Measurements from ENCODE around the gene ETFRF1.

Gene ETFRF1, protein sequence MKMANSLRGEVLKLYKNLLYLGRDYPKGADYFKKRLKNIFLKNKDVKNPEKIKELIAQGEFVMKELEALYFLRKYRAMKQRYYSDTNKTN

DNA sequence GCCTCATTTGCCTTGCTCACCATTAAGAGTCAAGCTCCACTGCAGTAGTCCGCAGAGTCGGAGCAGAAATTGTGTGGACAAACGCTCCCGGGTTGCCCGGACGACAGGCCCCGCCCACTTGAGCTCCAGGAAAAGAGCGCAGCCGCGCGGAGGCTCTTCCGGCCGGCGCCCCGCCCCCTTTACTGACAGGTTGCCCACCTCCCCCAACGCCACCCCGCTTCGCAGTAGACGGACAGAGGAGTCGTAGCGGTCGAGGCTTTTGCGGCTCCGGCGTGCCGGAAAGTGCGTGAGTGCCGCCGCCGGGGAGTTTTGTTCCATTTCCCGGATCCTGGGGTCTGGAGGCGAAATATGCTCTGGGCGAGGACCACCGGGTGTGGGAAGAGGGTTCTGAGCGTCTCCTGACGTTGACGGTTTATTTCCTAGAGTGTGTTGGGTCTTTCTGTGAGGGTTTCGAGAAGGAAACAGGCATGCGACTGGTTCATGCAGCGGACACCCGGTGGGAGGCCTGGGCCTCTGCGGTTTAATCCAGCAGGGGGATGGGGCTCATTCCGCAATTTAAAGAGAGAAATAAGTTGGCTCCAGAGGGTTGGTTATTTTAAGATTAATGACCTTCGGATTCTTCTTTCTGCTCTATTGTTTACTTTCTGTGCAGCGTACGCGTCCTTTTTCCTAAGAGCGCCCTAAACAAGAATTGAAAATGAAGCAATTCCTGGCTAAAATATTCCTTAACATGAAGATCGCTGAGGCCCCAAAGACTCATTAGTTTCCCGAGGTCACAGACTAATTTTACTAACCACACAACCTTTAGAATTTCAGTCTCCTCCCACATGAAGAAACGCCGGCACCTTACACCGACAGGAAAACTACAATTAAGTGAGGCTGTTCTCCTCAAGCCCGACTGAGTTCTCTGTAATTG lies at the start of gene ETFRF1, which contains the start of gene DNAI7:
Gene ETFRF1 (plus strand): TSS at position 182 of the 916 bp plus-strand sequence. CDS start 8,720 bp downstream, outside the sequence.
Gene DNAI7 (minus strand): TSS at position 105 of the 916 bp plus-strand sequence. CDS start 82 bp downstream, at position 23.
- DNase-seq (ENCODE audit: low read depth): peak; percentile 98

DNA sequence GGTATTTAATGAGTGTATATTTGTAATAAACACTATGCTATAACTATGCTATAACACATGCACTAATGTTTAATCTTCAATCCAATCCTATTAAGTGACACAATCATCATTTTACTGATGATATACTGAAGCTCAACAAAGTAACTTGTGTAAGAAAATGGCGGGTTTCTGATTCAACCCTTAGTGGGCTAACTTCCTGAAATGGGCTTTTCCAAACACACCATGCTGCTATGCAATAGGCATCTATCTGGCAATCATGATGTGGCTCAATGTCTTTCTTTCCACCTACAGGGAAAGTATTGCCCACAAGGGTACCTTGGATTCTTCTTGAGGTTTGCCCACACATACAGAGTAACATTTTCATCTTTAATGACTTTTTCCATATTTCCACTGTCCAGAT lies 48.4 kb upstream of the ETFRF1 start:
- no peak for DNase-seq (ENCODE audit: low read depth)

DNA sequence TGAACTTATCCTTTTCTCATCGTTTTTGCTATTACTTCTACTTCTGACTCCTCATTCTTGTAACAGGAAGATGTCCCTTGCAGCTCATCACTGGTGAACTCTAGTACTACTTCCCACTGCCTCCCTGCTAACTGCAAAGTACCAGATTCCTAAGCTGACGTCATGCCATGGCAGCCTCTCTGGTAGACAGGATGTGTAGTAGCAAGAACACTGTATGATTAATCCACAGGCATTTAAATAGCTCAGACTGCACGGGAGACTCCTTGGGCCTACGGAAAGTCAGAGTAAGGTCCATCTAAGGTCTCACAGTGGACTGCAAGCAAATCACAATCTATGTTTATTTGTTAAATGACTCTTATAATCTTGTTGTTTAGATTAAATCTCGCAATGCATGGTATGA lies 43.6 kb upstream of the ETFRF1 start:
- DNase-seq (ENCODE audit: low read depth): peak; percentile 96

DNA sequence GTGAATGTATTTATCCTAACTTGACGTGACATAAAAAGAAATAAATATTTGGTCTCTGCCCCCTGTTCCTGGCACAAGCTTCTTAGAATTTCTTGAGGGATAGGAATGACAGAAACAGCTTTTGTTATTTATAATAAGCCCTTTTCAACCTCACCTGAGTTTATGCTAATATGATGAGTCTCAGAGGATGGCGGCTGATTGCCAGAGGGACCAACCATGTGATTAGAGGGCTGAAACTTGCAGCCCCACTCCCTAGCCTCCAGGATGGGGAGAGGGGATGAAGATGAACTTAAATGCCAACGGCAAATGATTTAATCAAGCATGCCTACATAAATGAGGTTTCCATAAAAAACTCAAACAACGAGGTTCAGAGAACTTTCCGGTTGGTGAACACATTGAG lies 43.0 kb upstream of the ETFRF1 start:
- no peak for DNase-seq (ENCODE audit: low read depth)

DNA sequence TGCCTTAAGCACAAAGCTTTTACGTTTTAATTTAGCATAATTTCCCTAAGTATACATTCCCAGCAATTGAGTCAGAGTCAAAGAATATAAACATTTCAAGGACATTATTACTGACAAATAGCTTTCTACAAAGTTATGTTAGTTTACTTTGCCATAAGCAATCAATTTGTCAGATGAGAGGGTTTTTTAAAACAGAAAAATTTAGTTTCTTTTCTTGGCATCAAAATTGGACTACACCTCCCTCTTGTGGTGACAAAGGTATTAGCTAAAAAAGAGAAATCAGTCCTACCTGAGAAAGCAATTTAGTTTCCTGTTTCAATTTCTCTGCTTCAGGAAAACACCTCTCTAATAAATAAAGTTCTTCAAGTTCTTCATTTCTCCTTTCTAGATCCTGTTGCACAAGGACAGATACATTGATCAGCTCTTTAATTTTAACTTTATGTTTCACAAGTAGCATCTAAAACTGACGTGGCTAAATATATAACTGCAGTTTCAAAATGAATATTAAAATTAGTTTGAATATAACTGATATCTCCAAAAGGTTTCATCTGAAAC lies 39.9 kb upstream of the ETFRF1 start:
- DNase-seq (ENCODE audit: low read depth): peak; percentile 77

DNA sequence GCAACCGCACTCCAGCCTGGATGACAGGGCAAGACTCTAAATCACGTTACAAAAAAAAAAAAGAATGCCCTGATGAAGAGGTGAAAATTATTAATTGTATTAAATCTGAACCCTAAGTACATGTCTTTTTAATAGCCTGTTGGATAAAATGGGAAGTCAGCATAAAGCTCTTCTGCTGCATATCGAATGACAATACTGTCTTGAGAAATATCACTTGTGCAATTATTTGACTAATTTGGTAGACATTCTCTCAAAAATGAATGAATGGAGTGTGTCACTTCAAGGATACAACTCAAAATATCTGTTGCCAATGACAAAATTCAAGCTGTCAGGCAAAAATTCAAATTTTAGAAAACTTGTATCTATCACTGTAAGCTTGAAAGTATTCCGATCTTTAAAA lies 39.0 kb upstream of the ETFRF1 start:
- no peak for DNase-seq (ENCODE audit: low read depth)

DNA sequence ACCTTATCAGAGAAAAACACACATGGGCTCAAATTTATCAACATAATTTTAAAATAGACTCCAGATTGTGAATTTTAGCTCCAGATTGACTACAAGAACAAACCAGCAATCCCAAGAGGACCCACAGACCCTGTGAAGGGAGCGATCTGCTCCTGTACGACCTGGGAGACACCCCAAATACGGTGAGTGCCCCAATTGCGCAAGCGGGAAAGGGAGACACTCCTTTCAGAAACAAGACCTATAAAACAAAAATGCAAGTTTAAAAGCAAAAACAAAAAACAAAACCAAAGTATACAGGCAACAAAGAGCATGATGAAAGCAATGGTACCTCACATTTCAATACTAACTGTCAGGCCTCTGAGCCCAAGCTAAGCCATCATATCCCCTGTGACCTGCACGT lies 32.2 kb upstream of the ETFRF1 start:
- no peak for DNase-seq (ENCODE audit: low read depth)

DNA sequence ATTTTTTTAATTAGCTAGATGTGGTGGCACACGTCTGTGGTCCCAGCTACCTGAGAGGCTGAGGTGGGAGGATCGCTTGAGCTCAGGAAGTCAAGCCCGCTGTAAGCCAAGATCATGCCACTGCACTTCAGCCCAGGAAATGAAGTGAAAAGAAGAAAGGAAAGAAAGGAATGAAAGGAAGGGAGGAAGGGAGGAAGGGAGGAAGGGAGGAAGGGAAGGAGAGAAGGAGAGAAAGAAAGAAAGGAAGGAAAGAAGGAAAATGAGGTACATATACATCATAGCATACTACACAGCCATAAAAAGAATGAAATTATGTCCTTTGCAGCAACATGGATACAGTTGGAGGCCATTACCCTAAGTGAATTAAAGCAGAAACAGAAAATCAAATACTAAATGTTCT lies 12.3 kb upstream of the ETFRF1 start:
- DNase-seq (ENCODE audit: low read depth): no peak

DNA sequence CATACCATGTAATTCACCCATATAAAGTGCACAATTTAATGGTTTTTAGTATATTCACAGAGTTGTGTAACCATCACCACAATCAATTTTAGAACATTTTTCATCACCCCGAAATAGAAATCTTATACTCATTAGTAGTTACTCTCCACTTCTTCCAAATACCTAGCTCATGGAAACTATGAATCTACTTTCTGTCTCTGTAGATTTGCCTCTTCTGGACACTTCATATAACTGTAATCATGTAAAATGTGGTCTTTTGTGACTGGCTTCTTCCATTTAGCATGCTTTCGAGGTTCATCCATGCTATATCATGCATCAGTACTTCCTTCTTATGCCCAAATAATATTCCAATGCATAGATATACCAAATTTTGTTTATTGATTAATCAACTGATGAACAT lies 10.9 kb upstream of the ETFRF1 start:
- no peak for DNase-seq (ENCODE audit: low read depth)

DNA sequence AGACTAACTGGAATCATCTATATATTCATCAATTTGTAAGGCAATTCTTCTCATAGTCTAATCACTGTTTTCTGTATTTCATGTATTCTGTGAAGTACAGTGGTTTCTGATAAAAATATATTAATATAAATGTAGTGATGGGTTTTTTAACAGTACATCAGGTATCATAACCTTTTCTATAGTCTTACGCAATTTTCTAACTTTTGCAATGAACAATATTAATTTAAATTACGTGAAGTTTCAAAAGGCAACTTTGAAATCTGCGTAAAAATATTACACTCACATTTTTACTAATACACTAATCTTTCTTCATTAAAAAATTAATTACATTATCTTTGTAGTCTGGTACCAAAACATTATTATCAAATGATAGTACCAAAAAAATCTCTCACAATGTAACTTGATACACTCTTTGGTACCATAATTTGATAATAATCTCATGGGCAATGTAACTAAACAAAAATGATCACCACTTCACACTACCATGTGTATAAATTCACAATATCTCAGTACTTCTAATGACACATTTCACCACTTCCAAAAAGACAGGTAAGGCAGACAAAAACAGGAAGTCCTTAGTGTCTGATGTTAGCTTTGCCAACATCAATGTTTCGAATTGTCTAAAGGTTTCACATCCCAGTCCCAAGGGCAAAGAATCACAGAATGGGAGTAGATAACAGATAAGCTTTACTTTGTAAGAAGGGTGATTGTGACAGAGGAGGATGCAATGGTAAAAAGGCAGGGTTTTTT lies 8.8 kb upstream of the ETFRF1 start:
- no peak for DNase-seq (ENCODE audit: low read depth)

DNA sequence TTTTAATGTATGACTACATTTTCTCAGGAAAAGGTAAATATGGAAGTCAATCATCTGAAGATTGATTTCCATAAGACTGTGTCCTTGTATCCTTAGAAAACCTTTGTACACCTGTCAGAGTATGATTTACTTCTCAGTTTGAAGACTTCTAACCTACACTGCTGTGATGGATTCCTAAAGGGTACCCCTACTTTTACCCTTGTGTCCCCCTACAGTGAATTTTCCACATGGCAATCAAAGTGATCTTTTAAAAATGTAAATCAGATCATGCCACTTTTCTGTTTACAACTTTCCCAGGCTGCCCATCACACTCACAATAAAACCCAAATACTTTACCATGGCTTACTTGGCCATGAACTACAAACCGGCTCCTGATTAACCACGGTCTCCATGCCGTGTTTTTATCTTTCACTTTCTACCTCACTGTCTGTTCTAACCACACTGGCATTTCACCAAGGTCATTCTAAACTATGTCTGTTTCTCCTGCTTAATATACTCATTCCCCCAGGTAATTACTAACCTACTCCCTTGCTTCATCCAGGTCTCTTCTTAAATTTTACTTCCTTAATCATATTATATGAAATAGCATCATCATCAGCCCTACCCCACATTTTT lies 8.1 kb upstream of the ETFRF1 start:
- DNase-seq (ENCODE audit: low read depth): peak; percentile 11

DNA sequence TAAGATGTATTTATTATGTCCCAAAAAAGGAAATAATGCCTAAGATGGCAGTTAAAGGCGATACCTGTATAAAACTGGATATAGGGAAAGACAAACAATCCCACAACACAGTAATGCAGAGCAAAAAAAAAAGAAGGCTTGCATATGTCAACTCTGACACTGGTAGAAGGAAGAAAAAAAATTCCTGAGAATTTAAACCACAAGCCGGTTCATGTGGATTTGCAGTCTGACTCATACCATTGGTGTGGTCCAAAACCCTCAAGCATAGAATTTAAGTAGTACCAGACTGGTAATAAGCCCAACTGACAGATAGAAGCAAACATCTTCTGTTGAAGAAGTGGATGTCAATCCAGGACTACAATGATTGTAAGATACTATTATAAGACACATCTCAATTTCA lies 7.3 kb upstream of the ETFRF1 start:
- peak; percentile 89 for DNase-seq (ENCODE audit: low read depth)

DNA sequence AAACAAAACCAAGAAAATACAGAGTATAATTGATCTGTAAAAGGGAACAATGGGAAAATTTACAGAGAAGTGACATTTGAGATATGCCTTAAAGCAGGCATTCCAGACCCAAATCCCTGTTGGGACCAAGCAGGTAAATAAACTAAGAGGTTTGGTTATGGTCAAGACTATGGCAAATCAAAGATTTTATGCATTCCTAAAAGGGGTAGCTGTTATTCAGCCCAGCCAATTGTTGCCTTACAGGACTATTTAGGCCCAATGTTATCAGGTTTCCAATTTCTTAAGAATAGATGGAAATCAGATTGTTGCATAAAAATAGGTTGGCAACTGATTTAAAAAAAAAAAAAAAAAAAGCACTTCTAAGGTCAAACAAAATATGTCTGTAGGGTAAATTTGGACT lies 5.4 kb upstream of the ETFRF1 start:
- DNase-seq (ENCODE audit: low read depth): no peak

DNA sequence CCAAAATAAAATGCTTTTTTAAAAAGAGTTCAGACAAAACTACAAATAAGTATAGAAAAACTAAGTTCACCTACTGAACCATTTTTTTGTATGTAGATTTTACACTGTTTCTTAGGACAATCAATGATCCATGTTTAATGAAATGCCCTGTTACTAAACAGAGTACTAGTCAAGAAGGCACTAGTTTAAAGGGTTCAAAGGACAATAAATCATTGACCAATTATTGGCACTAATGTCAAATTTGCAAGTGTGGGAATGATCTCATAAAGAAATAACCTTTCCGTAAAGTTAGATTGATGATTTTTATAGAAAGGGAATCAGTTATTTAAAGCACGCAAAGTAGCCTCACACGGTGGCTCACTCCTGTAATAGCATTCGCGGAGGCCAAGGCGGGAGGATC lies 4.2 kb upstream of the ETFRF1 start:
- no peak for DNase-seq (ENCODE audit: low read depth)

DNA sequence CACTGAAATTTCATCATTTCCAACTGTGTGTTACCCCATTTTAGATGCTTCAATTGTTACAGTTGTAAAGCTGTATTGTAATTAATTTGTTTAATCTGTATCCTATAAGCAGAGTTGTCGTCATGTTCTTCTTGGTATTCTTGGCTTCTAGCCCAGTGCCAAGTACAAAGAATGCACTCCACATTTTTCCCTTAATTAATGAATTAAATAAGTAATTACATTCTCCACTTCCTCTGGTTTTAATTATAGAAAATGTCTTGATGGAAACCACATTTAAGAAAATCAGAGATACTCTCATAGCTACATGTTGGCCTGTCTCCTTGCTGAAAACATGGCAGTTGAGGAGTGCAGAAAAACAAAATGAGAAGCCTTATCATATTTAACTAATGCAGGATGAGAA lies 823 bp upstream of the ETFRF1 start:
- no peak for DNase-seq (ENCODE audit: low read depth)

DNA sequence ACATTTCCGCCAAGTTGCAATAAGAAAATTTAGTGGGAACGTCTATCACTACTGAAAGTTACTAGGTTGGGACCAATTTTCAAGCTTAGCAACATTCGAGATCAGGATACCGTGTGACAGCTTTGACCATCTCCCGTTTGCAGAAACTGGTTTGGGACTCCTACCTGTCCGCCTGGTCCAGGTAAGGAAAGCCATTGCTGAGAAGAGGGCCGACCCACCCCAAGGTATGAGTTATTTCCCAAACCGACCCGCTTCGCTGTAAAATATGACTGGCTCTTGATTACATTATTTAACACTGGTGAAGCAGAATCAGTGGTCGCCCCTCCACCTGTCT lies 348 bp upstream of the ETFRF1 start:
- peak; percentile 9 for DNase-seq (ENCODE audit: low read depth)

DNA sequence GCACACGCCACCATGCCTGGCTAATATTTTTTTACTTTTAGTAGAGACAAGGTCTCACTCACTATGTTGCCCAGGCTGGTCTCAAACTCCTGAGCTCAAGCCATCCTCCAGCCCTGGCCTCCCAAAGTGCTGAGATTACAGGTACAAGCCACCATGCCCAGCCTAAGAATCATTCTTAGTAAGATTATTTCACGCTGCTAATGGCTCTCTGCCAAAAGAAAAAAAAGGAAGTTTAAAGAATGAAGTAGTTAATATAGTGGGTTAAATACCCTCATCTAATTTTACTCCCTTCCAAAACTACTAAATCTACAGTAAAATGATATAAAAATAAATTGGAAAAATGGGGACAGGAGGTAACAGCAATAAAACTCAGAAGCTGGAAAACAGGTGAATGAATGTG lies 2.6 kb downstream of the ETFRF1 start:
- DNase-seq (ENCODE audit: low read depth): no peak

DNA sequence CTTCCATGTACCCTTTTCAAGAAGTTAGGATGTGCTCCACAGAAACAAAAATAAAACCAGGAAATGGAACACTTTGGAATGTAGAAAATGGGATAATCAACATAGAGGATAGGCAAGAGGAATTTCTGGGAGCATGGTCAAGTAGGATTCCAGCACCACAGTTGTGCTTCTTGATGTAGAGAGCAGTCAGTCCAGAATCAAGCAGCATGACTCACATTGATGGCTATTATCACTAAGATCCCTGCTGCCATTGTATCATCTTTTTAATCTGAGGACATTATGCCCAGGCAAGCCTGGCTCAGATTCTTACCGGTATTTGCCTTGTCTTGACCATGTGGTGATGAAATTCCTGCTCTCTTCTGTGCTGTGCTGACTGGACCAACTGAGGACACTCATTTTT lies 5.7 kb downstream of the ETFRF1 start:
- DNase-seq (ENCODE audit: low read depth): peak; percentile 8

DNA sequence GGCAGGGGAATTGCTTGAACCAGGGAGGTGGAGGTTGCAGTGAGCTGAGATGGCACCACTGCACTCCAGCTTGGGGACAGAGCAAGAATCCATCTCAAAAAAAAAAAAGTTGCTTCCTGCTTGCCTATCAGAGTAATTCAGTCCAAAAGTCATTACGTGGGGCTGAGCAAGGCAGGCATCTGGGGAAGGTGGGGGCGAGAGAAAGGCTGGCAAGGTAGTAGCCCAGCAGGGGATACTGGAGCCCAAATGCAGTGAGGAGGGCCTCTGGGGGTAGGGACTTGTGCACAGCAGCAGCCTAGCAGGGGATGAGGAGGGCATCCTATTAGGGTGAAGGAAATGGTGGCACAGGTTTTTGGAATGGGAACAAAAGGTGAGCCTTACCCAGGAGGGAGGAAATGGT lies 7.1 kb downstream of the ETFRF1 start:
- DNase-seq (ENCODE audit: low read depth): no peak

DNA sequence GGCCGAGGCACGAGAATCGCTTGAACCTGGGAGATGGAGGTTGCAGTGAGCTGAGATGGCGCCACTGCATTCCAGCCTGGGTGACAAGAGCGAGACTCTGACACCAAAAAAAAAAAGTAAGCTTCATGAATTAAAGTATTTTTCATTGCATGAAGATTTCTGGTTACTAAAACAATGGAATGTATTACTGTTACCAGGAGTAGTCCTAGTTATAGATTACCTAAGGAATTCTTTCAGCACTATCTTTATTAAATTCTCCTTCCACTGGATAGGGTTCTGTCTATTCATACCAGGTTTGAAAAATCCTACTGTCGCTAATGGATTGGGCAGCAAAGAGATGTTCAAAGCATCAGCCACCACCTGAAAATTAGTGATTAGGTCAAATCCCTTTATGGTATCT lies 12.4 kb downstream of the ETFRF1 start:
- DNase-seq (ENCODE audit: low read depth): no peak

DNA sequence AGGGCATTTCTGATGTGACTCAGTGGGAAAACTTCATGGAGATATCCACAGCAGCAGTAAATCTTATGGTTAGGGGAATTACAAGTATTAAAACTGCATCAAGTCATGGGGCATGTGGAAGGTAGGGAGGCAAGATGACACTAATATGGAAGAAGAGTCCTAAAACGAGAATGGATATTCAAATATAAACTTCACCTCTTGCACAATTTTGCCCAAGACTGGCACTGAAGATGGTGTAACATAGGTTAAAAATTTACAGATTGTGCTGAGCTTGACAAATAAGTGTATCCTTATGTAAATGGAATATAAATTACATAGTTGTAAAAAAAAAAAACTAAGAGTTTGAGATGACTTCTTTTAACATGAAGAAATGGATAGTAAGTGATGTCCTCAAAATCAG lies 12.8 kb downstream of the ETFRF1 start:
- DNase-seq (ENCODE audit: low read depth): no peak

DNA sequence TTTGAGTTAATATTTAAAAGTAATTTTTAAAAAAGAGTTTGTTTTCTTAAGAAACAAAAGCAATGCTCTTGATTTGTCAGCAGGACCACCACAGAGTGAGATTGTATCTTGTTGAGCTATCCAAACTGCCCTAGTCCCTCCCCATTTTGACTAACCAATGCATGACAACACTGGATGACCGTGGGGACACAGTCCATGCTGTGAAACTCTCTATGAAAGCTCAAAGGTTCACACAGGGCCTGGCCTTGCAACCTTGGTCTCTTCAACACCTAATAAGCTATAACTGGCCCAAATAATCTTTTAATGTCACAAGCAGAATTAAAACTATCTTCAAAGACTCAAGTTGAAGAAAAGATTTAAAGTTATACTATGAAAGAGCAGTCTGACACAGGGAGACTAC lies 13.5 kb downstream of the ETFRF1 start:
- DNase-seq (ENCODE audit: low read depth): no peak

All from ELR (cell line).